Measurements from ENCODE around the gene SAXO2. TPM values are rescaled to one million over a fixed set of nuclear protein-coding genes. Genes with fewer than 3 reads are reported as not detected.
"Not testable (repeated sequence)": the region's sequence is repeated elsewhere in the genome, so short reads cannot be mapped to it uniquely, and the experiment has no call there.

The SAXO2 gene
- total and polyA plus RNA-seq, 10 of the 15 experiments (the other 5 are each of a cell fraction or from before 2014, with no cell fraction given), result 0.06 to 2.3 (median 1.4) TPM

- DNase-seq (ENCODE audit: low read depth, low spot score); H4K20me1 ChIP-seq (ENCODE audit: control insufficient read depth, insufficient read depth); H3K9ac ChIP-seq (ENCODE audit: control insufficient read depth, insufficient read depth, low read length); RAD21 ChIA-PET (ENCODE audit: unreplicated experiment); H3K9me3 ChIP-seq (replicated peaks; ENCODE audit: control insufficient read depth, insufficient read depth, low read length); FAIRE-seq; H3K36me3 ChIP-seq (ENCODE audit: control insufficient read depth in 2 of 2, insufficient read depth in 2 of 2, low read length in 1 of 2); H3K27me3 ChIP-seq (replicated peaks in 1 of 2; ENCODE audit: control insufficient read depth in 2 of 2, insufficient read depth in 2 of 2, low read length in 1 of 2); H3K79me2 ChIP-seq (ENCODE audit: control insufficient read depth, insufficient read depth, low read length); H3K4me1 ChIP-seq (ENCODE audit: control insufficient read depth, insufficient read depth, low read length); H2AFZ ChIP-seq (ENCODE audit: control insufficient read depth, low read depth, low read length); SMC1A ChIA-PET (ENCODE audit: uncharacterized antibody, unreplicated experiment); CTCF ChIA-PET; H3K4me2 ChIP-seq (ENCODE audit: control insufficient read depth, insufficient read depth); H3K4me3 ChIP-seq; BruUV-seq (replicated peaks); POLR2A ChIA-PET; H3K27ac ChIP-seq (ENCODE audit: control insufficient read depth, insufficient read depth); in situ Hi-C loops (cut with MboI); ATAC-seq: not testable (repeated sequence)
- intact Hi-C loops (cut with micrococcal nuclease; ENCODE audit: unreplicated experiment), result loop anchor here (10.0 kb wide), 1 partner anchor 49 kb away; no protein-coding TSS in a partner anchor
- 50% methylated on average over 24 of the region's 43 CpGs for WGBS (ENCODE audit: insufficient coverage, insufficient replicate concordance, low lambda C conversion rate, missing lambda C conversion rate)
Observed at GRCh38 chr15:82333603-82334553, 71.3 kb downstream of the SAXO2 start.

Other genes starting within 250 kb of the SAXO2 start
- gene MEX3B, start 216.8 kb upstream of the SAXO2 start, total RNA-seq (2014; rRNA removed), result 0.38 and 0.45 TPM in 2 replicates
- gene MEX3B, start 216.8 kb upstream of the SAXO2 start, total RNA-seq (2014; rRNA removed; fragmentation: Illumina TruSeq; extraction: Trizol), result 0.22 and 0.32 TPM in 2 replicates
- gene MEX3B, start 216.8 kb upstream of the SAXO2 start, total RNA-seq (2021), result 0.72 and 0.90 TPM in 2 replicates
- 1.3 and 1.5 TPM in 2 replicates for gene MEX3B, start 216.8 kb upstream of the SAXO2 start, polyA plus RNA-seq (2011; rRNA removed)
- 0.22 and 0.28 TPM in 2 replicates for gene MEX3B, start 216.8 kb upstream of the SAXO2 start, polyA plus RNA-seq (2014; fragmentation: Illumina TruSeq; extraction: Trizol)
- under 1 TPM; 0.02 to 0.22 TPM for gene MEX3B, start 216.8 kb upstream of the SAXO2 start, polyA plus RNA-seq (2014; fragmentation: Nextera tagmentation; extraction: Ambion mirVana)
- 0.59 and 0.86 TPM in 2 replicates for gene MEX3B, start 216.8 kb upstream of the SAXO2 start, polyA plus RNA-seq (2014; rRNA removed)
- gene MEX3B, start 216.8 kb upstream of the SAXO2 start, polyA plus RNA-seq (2016; fragmentation: Nextera tagmentation; extraction: Ambion mirVana), result under 1 TPM; 0.20 to 0.28 TPM
- gene EFL1, start 84 bp upstream of the SAXO2 start, total RNA-seq (2014; rRNA removed), result 24.5 and 26.7 TPM in 2 replicates
- gene EFL1, start 84 bp upstream of the SAXO2 start, total RNA-seq (2014; rRNA removed; fragmentation: Illumina TruSeq; extraction: Trizol), result 31.3 and 33.0 TPM in 2 replicates
- gene EFL1, start 84 bp upstream of the SAXO2 start, total RNA-seq (2021), result 21.0 and 23.1 TPM in 2 replicates
- gene EFL1, start 84 bp upstream of the SAXO2 start, polyA plus RNA-seq (2011; rRNA removed), result 26.1 and 35.6 TPM in 2 replicates
- gene EFL1, start 84 bp upstream of the SAXO2 start, polyA plus RNA-seq (2014; fragmentation: Illumina TruSeq; extraction: Trizol), result 42.3 and 42.9 TPM in 2 replicates
- gene EFL1, start 84 bp upstream of the SAXO2 start, polyA plus RNA-seq (2014; fragmentation: Nextera tagmentation; extraction: Ambion mirVana), result 10 to 100 TPM in 1 of 2 experiments, 1 to 10 TPM in 1; 6.2 to 12.0 TPM
- gene EFL1, start 84 bp upstream of the SAXO2 start, polyA plus RNA-seq (2014; rRNA removed), result 16.2 and 18.4 TPM in 2 replicates
- gene EFL1, start 84 bp upstream of the SAXO2 start, polyA plus RNA-seq (2016; fragmentation: Nextera tagmentation; extraction: Ambion mirVana), result 10 to 100 TPM; 24.9 to 25.3 TPM
- gene GOLGA6L10, start 86.7 kb downstream of the SAXO2 start, total RNA-seq (2014; rRNA removed), result 1.1 and 1.4 TPM in 2 replicates
- gene GOLGA6L10, start 86.7 kb downstream of the SAXO2 start, total RNA-seq (2014; rRNA removed; fragmentation: Illumina TruSeq; extraction: Trizol), result 1.4 and 1.7 TPM in 2 replicates
- gene GOLGA6L10, start 86.7 kb downstream of the SAXO2 start, total RNA-seq (2021), result 1.1 and 1.6 TPM in 2 replicates
- gene GOLGA6L10, start 86.7 kb downstream of the SAXO2 start, polyA plus RNA-seq (2011; rRNA removed), result 6.7 and 10.7 TPM in 2 replicates
- 1.5 TPM in 2 replicates for gene GOLGA6L10, start 86.7 kb downstream of the SAXO2 start, polyA plus RNA-seq (2014; fragmentation: Illumina TruSeq; extraction: Trizol)
- under 1 TPM; 0.68 to 0.82 TPM for gene GOLGA6L10, start 86.7 kb downstream of the SAXO2 start, polyA plus RNA-seq (2014; fragmentation: Nextera tagmentation; extraction: Ambion mirVana)
- gene GOLGA6L10, start 86.7 kb downstream of the SAXO2 start, polyA plus RNA-seq (2014; rRNA removed), result 1.7 and 2.1 TPM in 2 replicates
- 1 to 10 TPM in 1 of 2 experiments, under 1 TPM in 1; 0.84 to 1.2 TPM for gene GOLGA6L10, start 86.7 kb downstream of the SAXO2 start, polyA plus RNA-seq (2016; fragmentation: Nextera tagmentation; extraction: Ambion mirVana)
- 1.6 TPM in 2 replicates for gene GOLGA6L9, start 167.0 kb downstream of the SAXO2 start, total RNA-seq (2014; rRNA removed)
- gene GOLGA6L9, start 167.0 kb downstream of the SAXO2 start, total RNA-seq (2014; rRNA removed; fragmentation: Illumina TruSeq; extraction: Trizol), result 2.6 and 2.9 TPM in 2 replicates
- 0.98 and 1.3 TPM in 2 replicates for gene GOLGA6L9, start 167.0 kb downstream of the SAXO2 start, total RNA-seq (2021)
- gene GOLGA6L9, start 167.0 kb downstream of the SAXO2 start, polyA plus RNA-seq (2011; rRNA removed), result 4.6 and 7.0 TPM in 2 replicates
- 3.2 and 3.7 TPM in 2 replicates for gene GOLGA6L9, start 167.0 kb downstream of the SAXO2 start, polyA plus RNA-seq (2014; fragmentation: Illumina TruSeq; extraction: Trizol)
- gene GOLGA6L9, start 167.0 kb downstream of the SAXO2 start, polyA plus RNA-seq (2014; fragmentation: Nextera tagmentation; extraction: Ambion mirVana), result under 1 TPM; 0.35 to 0.58 TPM
- 2.0 and 3.4 TPM in 2 replicates for gene GOLGA6L9, start 167.0 kb downstream of the SAXO2 start, polyA plus RNA-seq (2014; rRNA removed)
- gene GOLGA6L9, start 167.0 kb downstream of the SAXO2 start, polyA plus RNA-seq (2016; fragmentation: Nextera tagmentation; extraction: Ambion mirVana), result under 1 TPM; 0.92 to 0.96 TPM